Gastrocnemius medialis (tissue), 4 donors: ENCODE measurements around the gene OXNAD1. TPM values are rescaled to one million over a fixed set of nuclear protein-coding genes. Genes with fewer than 3 reads are reported as not detected.

Experiments used
- ATAC-seq, 2 donors: fragments of 150-250 bp; one replicate each; pipeline ENCODE4 v1.9.1; 2016
- DNase-seq, 2 donors: peaks; one replicate each; pipeline ENCODE4 v3.0.0-alpha.2; 2019
- H3K27ac ChIP-seq, 4 donors: fragments of 200-600 bp; sonication (generic); 1 replicate in 1 of 4; 2 replicates in 3 of 4; pipeline ENCODE4 v1.5.1; 2016 to 2018; ENCODE audit warnings: mild to moderate bottlenecking in 2 of 4, moderate library complexity in 1 of 4
- H3K27me3 ChIP-seq, 3 donors: fragments of 200-600 bp; sonication (generic) in 2 of 3; 1 replicate in 1 of 3; 2 replicates in 2 of 3; pipeline versions ENCODE4 v1.5.1 to v1.6.0; 2016 to 2019; ENCODE audit warnings: mild to moderate bottlenecking in 1 of 3, moderate library complexity in 1 of 3
- H3K36me3 ChIP-seq, 2 donors: fragments of 200-600 bp; sonication (generic) in 1 of 2; one replicate each; pipeline ENCODE4 v1.5.1; 2017 to 2018
- H3K4me1 ChIP-seq, 2 donors: fragments of 200-600 bp; sonication (generic) in 1 of 2; one replicate each; pipeline ENCODE4 v1.5.1; 2016 to 2017; ENCODE audit warnings: mild to moderate bottlenecking in 2 of 2
- H3K4me3 ChIP-seq, 4 donors: fragments of 200-600 bp; sonication (generic) in 3 of 4; 1 replicate in 1 of 4; 2 replicates in 3 of 4; pipeline ENCODE4 v1.5.1; 2016 to 2019; ENCODE audit warnings: mild to moderate bottlenecking in 2 of 4
- H3K9me3 ChIP-seq, 3 donors: fragments of 200-600 bp; sonication (generic) in 2 of 3; 1 replicate in 1 of 3; 2 replicates in 2 of 3; pipeline ENCODE4 v1.5.1; 2016 to 2019
- POLR2A ChIP-seq, 2 donors: fragments of 450-650 bp; IDR thresholded peaks; one replicate each; pipeline ENCODE4 v1.6.1; 2017; ENCODE audit warnings: antibody characterized with exemption in 2 of 2, mild to moderate bottlenecking in 2 of 2, moderate library complexity in 2 of 2
- in situ Hi-C, 4 donors: fragments of 200-750 bp; cut with MboI; loops; one replicate each; pipeline versions ENCODE4 v1.15.0 to v1.8.0; 2017; ENCODE audit warnings: low sequenced_read_pairs in 4 of 4
- intact Hi-C: fragments of 100-400 bp; cut with DNase I; formaldehyde crosslinking; loops from one replicate; pipeline ENCODE4 v1.15.1; 2023; ENCODE audit warnings: low total_unique reads
- total RNA-seq, 4 donors: library from RNA; depleted of rRNA; stranded (reverse); fragments of >200 nt; gene quantifications; one replicate each; pipeline versions ENCODE4 v1.1.0 to v1.2.3, GENCODE V29; 2016
- TF ChIP-seq, protein P1 (sequence below), 5 experiments: fragments of 450-650 bp in 3 of 5; fragments of 200-600 bp in 2 of 5; sonication (generic) in 2 of 5; IDR thresholded peaks in 4 of 5; conservative IDR thresholded peaks in 1 of 5; 1 replicate in 4 of 5; 2 replicates in 1 of 5; pipeline ENCODE4 v1.5.1; 2016 to 2019; ENCODE audit warnings: antibody characterized with exemption in 5 of 5, mild to moderate bottlenecking in 3 of 5, moderate library complexity in 3 of 5

Gene OXNAD1
- total RNA-seq, 4 donors from 2014 or later, result 12.3 to 28.6 (median 17.1) TPM

DNA sequence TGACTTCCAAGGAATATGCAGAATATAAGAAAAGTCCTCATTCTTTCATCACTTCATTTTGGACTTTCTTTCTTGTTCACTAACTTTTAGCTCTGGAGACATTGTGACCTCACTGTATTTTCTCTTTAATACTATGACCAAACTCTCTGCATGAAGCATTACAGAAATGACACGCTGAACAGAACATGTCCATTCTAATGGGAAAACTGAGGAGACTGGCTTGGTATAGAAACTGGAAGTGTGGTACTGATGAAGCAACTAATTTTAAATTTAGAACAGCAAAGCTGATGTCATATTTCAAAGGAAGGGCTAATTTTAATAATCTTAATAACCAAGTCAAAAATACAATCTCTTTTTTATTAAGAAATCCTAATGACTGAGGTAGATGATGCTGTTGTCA, 5.0 kb upstream of the OXNAD1 start:
- in situ Hi-C loops (loop anchor here in 1 of 4 donors (25.0 kb wide), 1 partner anchor 648 kb away; the partner anchor contains the start of genes BTD and HACL1), intact Hi-C loops (loop anchor here (10.0 kb wide), 1 partner anchor 635 kb away; no protein-coding TSS in a partner anchor)
- TF ChIP-seq, protein P1, sequence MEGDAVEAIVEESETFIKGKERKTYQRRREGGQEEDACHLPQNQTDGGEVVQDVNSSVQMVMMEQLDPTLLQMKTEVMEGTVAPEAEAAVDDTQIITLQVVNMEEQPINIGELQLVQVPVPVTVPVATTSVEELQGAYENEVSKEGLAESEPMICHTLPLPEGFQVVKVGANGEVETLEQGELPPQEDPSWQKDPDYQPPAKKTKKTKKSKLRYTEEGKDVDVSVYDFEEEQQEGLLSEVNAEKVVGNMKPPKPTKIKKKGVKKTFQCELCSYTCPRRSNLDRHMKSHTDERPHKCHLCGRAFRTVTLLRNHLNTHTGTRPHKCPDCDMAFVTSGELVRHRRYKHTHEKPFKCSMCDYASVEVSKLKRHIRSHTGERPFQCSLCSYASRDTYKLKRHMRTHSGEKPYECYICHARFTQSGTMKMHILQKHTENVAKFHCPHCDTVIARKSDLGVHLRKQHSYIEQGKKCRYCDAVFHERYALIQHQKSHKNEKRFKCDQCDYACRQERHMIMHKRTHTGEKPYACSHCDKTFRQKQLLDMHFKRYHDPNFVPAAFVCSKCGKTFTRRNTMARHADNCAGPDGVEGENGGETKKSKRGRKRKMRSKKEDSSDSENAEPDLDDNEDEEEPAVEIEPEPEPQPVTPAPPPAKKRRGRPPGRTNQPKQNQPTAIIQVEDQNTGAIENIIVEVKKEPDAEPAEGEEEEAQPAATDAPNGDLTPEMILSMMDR (IDR thresholded peaks at IDR 0.05 in 4 of 5, conservative IDR thresholded peaks at IDR 0.05 in 1 of 5), result no peak
- TF ChIP-seq POLR2A (IDR thresholded peaks at IDR 0.05), result no peak

DNA sequence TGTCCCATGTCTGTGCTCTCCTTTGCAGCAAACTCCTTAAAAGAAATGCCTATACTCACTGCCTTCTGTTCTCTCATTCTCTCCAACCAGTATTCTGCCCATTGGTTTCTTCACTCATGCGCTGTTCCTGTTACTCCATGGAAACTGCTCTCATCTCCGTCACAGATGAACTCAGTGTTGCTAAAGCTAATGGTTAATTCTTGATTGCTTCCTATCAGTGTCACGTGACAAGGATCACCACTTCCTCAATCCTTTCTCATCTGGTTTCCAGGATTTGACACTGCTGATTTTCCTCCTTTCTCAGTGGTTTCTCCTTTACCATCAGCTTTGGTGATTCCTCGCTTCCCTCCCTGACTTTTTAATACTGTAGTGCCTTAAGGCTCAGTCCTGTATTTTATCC, 2.8 kb upstream of the OXNAD1 start:
- H3K36me3 ChIP-seq, result peaks cover 0 to 13% of the 10 kb centered on the region in 2 donors
- in situ Hi-C loops, result loop anchor here in 1 of 4 donors (25.0 kb wide), 1 partner anchor 650 kb away; the partner anchor contains the start of genes BTD and HACL1
- no peak for ATAC-seq
- DNase-seq, result no peak
- no peak overlapping the region for H3K27ac ChIP-seq
- peaks cover 47% of the 10 kb centered on the region in 2 donors for H3K4me1 ChIP-seq
- H3K9me3 ChIP-seq, result no peaks in the 10 kb centered on the region
- H3K4me3 ChIP-seq, result no peak overlapping the region
- no peaks in the 10 kb centered on the region for H3K27me3 ChIP-seq
- TF ChIP-seq, protein P1 (IDR thresholded peaks at IDR 0.05 in 4 of 5, conservative IDR thresholded peaks at IDR 0.05 in 1 of 5), result no peak
- TF ChIP-seq POLR2A (IDR thresholded peaks at IDR 0.05), result no peak
- intact Hi-C loops, result loop anchor here (10.0 kb wide), 1 partner anchor 633 kb away; no protein-coding TSS in a partner anchor

More for the DNA sequence above, 5.0 kb upstream of the OXNAD1 start:
- Histone ChIP-seq H3K27me3 (no peaks in the 10 kb centered on the region), H3K27ac (no peak overlapping the region), H3K4me1 (peaks cover 36 to 38% of the 10 kb centered on the region in 2 donors), H3K4me3 (no peak overlapping the region), H3K36me3 (peaks cover 0 to 13% of the 10 kb centered on the region in 2 donors), H3K9me3 (no peaks in the 10 kb centered on the region)
- ATAC-seq (no peak), DNase-seq (no peak)

DNA sequence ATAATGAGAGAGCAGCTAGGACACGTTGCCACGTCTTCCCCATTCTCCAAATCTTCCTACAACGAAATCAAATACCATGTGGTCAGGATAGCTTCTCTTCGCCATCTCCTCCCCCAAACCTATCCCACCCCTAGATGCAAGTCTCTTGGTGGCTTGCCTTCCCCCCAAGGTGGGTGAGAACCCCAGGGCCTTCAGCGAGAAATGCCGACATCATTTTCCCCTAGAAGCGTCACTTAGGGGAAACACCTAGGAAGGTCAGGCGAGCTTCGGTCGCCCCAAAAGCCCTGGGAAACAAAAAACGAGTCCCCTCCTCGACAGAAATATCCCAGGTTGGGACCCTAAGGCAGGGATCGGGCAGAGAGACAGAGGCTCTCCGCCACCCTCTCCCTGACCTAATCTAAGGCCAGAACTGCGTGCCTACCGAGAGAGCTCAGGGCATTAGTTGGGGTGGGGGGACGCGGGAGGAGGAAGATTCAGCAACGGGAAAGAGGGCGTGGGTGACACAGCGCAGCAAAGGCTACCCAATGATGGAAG, 771 bp upstream of the OXNAD1 start:
- no peak for ATAC-seq
- in situ Hi-C loops, result loop anchor here in 1 of 4 donors (25.0 kb wide), 1 partner anchor 652 kb away; the partner anchor contains the start of genes BTD and HACL1
- H3K9me3 ChIP-seq, result no peaks in the 10 kb centered on the region
- H3K4me1 ChIP-seq, result peaks cover 44 to 45% of the 10 kb centered on the region in 2 donors
- peaks cover 0 to 9% of the 10 kb centered on the region in 2 donors for H3K36me3 ChIP-seq
- peak overlapping the region; percentile 89 to 98 (median 92) for H3K27ac ChIP-seq
- H3K27me3 ChIP-seq, result no peaks in the 10 kb centered on the region
- DNase-seq, result no peak
- peak overlapping the region; percentile 65 to 91 (median 78) for H3K4me3 ChIP-seq
- no peak for TF ChIP-seq POLR2A (IDR thresholded peaks at IDR 0.05)
- TF ChIP-seq, protein P1 (IDR thresholded peaks at IDR 0.05 in 4 of 5, conservative IDR thresholded peaks at IDR 0.05 in 1 of 5), result no peak
- intact Hi-C loops, result loop anchor here (10.0 kb wide), 1 partner anchor 631 kb away; no protein-coding TSS in a partner anchor

DNA sequence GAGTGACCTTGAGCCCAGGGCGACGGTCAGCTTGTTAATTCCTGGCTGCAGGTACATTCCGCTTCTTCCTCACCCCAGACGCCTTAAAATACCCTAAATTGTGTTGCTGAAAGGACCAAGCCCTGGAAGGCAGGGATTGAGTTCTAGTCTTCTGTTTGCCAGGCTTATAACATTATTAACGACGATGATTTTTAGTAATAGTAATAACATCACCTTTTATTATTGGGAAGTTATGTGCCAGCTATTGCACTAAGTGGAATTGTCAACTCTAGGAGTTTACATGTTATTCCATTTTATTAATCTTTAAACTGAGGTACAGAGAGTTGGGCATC, 409 bp downstream of the OXNAD1 start:
- no peaks in the 10 kb centered on the region for H3K27me3 ChIP-seq
- no peak for DNase-seq
- no peak for ATAC-seq
- TF ChIP-seq, protein P1 (IDR thresholded peaks at IDR 0.05 in 4 of 5, conservative IDR thresholded peaks at IDR 0.05 in 1 of 5), result no peak
- no peak for TF ChIP-seq POLR2A (IDR thresholded peaks at IDR 0.05)
- intact Hi-C loops (loop anchor here (10.0 kb wide), 1 partner anchor 629 kb away; no protein-coding TSS in a partner anchor), in situ Hi-C loops (loop anchor here in 1 of 4 donors (25.0 kb wide), 1 partner anchor 653 kb away; the partner anchor contains the start of genes BTD and HACL1)
- no peaks in the 10 kb centered on the region for H3K9me3 ChIP-seq
- H3K36me3 ChIP-seq, result no peaks in the 10 kb centered on the region
- H3K27ac ChIP-seq, result peak overlapping the region; percentile 85 to 98 (median 92)
- H3K4me1 ChIP-seq, result peaks cover 40 to 43% of the 10 kb centered on the region in 2 donors
- peak overlapping the region; percentile 65 to 91 (median 81) for H3K4me3 ChIP-seq
